HG02840 (cell line): ENCODE results near the gene SORCS2.
"Not testable (repeated sequence)": the region's sequence is repeated elsewhere in the genome, so short reads cannot be mapped to it uniquely, and the experiment has no call there.

ENCODE experiments used
- ATAC-seq: cut with Tn5 transposase; IDR thresholded peaks from one replicate; pipeline ENCODE4 v1.9.1; 2021; ENCODE audit warnings: mild to moderate bottlenecking, moderate library complexity, moderate number of reproducible peaks; ENCODE audit not compliant: unreplicated experiment, low FRiP score

SORCS2 gene

GRCh38 chr4:7451800-7452199, 259.5 kb downstream of the SORCS2 start:
- ATAC-seq = no peak

- not testable (repeated sequence) for ATAC-seq
These were observed 260.5 kb downstream of the SORCS2 start for GRCh38 chr4:7452802-7453201.

- no peak for ATAC-seq
These were observed 265.1 kb downstream of the SORCS2 start for GRCh38 chr4:7457201-7458065.

- ATAC-seq = no peak
These were observed 265.7 kb downstream of the SORCS2 start for GRCh38 chr4:7458066-7458425.

- no peak for ATAC-seq
These were observed 266.1 kb downstream of the SORCS2 start for GRCh38 chr4:7458477-7458876.

- ATAC-seq = no peak
These were observed 267.1 kb downstream of the SORCS2 start for GRCh38 chr4:7459471-7459870.

- ATAC-seq = no peak
These were observed 268.2 kb downstream of the SORCS2 start for GRCh38 chr4:7460566-7460965.

- no peak for ATAC-seq
These were observed 268.9 kb downstream of the SORCS2 start for GRCh38 chr4:7461230-7461629.

- no peak for ATAC-seq
These were observed 270.2 kb downstream of the SORCS2 start for GRCh38 chr4:7462509-7462971.

GRCh38 chr4:7463566-7464258, 271.4 kb downstream of the SORCS2 start:
- ATAC-seq = no peak

GRCh38 chr4:7464259-7464655, 271.9 kb downstream of the SORCS2 start:
- no peak for ATAC-seq

- no peak for ATAC-seq
These were observed 272.7 kb downstream of the SORCS2 start for GRCh38 chr4:7465017-7465416.

GRCh38 chr4:7466215-7466614, 273.9 kb downstream of the SORCS2 start:
- ATAC-seq = no peak

- ATAC-seq = no peak
These were observed 274.6 kb downstream of the SORCS2 start for GRCh38 chr4:7466904-7467303.

GRCh38 chr4:7467471-7467870, 275.1 kb downstream of the SORCS2 start:
- no peak for ATAC-seq

- no peak for ATAC-seq
These were observed 276.7 kb downstream of the SORCS2 start for GRCh38 chr4:7469023-7469422.

- no peak for ATAC-seq
These were observed 277.8 kb downstream of the SORCS2 start for GRCh38 chr4:7470111-7470510.

- no peak for ATAC-seq
These were observed 278.3 kb downstream of the SORCS2 start for GRCh38 chr4:7470522-7471128.

- no peak for ATAC-seq
These were observed 280.2 kb downstream of the SORCS2 start for GRCh38 chr4:7472442-7473013.

- ATAC-seq = no peak
These were observed 280.7 kb downstream of the SORCS2 start for GRCh38 chr4:7473081-7473480.

- no peak for ATAC-seq
These were observed 282.0 kb downstream of the SORCS2 start for GRCh38 chr4:7474320-7474719.
